ENCODE results near the gene CCDC170.
"Not testable (repeated sequence)": the region's sequence is repeated elsewhere in the genome, so short reads cannot be mapped to it uniquely, and the experiment has no call there.

CCDC170 gene

DNA sequence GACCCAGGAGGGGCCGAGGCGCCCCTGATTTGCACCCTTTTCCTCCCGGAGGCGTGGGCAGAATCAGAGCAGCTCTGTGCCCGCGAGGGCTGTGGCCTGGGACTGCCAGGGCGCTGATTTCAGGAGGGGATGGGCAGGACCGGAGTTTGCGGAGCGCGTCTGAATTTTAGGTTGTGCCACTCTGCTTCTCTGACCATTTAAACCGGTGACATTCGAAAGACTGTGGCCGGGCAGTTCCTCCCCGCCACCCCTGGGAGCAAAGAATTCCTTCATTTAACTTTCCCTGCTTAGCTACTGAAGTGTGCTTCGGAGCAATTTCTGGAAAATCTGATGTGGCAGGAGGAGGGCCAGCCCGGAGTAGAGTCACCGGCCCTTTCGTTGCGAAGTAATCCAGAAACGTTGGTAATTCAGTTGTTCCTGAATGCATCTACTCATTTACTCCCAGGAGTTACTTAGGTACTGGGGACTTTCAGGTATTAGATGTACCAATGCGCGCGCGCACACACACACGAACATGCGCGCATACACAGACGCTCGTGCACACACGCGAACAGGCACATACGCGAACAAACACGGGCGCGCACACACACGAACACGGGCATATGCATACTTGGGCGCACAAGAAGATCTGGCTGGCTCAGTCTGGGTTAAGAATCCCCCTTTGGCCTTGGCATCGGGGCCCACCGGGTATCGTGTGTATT lies 568 bp downstream of the CCDC170 start:
- DNase-seq = no peak

DNA sequence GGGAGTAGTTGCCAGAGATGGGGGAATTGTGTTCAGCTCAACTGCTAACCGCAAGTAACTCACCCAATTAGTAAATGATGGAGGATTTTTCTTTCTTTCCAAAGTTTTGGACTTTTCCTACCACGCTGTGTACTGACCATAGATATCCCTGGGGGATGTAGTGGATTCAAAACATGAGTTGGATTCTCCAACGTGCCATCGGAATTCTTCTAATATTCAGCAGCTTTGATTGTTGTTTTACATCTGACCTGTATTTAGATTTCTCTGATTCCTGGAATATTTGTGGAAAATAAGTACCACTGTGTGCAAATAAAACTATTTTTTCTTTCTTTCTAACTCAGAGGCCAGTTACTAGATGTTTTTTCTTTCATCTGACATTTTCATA lies 1.1 kb downstream of the CCDC170 start:
- DNase-seq = no peak

DNA sequence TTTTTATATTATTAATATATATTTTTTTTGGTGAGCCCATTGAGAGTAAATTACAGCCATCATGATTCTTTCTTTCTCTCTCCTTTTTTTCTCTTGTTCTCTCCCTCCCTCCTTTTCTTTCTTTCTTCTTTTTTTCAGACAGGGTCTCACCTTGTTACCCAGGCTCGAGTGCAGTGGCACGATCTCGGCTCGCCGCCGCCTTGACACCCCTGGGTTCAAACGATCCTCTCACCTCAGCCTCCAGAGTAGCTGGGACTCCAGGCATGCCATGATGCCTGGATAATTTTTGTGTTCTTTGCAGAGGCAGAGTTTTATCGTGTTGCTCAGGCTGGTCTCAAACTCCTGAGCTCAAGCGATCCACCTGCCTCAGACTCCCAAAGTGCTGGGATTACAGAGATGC lies 1.6 kb downstream of the CCDC170 start:
- no peak for DNase-seq

DNA sequence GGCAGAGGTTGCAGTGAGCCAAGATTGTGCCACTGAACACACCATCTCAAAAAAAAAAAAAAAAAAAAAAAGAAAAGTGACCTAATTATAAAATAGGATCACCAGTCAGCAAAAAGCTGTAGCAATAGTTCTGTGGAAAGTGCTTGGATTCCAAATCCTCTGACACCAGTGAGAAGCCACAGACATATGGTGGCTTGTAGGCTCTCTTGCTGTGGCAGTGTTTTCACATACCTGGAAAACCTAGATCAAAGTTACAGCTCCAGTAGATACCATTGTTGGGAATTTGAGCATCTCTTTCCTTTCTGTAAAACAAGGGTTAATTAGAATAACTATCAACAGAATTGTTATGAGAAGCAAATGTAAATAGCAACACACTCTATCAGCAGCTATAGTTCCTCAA lies 4.1 kb downstream of the CCDC170 start:
- DNase-seq = no peak

DNA sequence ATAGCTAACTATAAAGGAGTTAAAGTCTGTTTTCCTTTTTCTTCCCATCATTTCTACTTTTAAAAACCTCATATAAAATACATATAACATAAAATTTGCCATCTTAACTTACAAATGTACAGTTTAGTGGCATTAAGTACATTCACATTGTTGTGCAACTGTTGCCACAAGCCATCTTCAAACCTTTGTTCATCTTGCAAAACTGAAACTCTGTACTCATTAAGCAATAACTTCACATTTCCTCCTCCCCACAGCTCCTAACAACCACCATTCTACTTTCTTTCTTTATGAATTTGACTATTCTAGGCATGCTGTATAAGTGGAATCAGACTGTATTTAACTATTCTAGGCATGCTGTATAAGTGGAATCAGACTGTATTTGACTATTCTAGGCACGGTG lies 4.5 kb downstream of the CCDC170 start:
- DNase-seq = no peak

DNA sequence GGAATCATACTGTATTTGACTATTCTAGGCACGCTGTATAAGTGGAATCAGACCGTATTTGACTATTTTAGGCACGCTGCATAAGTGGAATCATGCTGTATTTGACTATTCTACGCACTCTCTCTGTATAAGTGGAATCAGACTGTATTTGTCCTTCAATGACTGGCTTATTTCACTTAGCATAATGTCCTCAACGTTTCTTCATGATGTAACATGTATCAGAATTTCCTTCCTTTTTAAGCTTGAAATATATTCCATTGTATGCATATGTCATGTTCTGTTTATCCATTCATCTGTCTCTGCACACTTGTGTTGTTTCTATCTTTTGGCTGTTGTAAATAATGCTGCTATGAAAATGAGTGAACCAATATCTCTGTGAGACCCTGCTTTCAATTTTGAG lies 5.7 kb downstream of the CCDC170 start:
- DNase-seq = no peak

DNA sequence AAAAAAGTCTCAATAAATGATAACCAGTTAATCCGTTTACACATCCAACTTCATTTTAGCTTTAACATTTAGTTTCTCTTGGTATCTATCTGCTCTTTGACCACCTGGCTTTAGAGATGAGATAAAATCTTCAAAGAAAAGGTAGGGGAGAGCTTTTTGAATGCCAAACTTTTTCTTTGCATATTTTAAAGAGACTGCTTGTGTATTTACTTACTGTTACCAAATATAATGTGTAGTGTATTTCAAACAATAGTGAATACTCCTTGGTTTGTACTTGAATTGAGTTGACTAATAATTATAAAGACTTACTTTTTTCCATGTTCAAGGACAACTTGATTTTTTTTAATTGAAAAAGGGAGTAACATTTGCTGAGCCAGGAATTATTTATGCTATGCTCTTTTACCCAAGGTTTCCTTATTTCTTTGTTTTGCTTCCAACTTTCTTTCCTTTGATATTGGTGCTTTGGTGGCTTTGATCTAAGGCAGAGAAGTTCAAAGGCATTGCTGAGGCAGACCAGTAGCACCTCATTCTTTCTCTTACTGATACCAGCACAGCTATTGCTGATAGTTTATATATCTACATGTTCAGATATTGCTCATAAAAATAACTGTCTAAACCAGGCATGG lies 7.8 kb downstream of the CCDC170 start:
- DNase-seq = no peak

DNA sequence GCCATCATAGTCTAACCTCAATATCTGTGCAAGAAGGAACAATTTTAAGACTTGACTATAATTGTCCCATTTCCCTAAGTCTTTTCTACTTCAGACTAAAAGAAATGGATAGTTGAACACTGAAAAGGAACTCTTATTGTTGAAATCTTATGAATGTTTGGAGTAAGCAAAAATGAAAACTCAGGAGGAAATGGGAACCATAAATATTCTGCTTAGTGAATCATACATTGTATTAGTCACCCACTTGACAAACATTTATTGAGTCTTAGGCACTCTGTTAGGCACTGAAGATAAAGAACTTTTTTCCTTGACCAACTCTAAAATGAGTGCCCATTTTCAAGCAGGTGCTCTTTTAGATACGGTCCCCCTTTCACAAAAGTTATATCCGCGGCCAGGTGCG lies 8.7 kb downstream of the CCDC170 start:
- DNase-seq = no peak

DNA sequence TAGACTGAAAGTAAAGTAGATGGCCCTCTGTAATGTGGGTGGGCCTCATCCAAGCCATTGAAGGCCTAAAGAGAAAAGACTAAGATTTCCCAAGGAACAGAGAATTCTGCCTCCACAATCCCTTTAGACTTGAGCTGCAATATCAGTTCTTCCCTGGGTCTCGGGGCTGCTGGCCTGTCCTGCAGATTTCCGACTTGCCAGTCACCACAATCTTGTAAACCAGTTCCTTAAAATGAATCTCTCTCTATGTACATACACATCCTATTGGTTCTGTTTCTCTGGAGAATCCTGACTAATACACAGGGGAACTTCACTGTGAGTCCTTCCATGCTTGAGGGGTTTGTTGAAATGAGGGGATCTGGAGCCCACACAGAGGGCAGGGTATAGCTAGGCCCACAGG lies 12.9 kb downstream of the CCDC170 start:
- no peak for DNase-seq

DNA sequence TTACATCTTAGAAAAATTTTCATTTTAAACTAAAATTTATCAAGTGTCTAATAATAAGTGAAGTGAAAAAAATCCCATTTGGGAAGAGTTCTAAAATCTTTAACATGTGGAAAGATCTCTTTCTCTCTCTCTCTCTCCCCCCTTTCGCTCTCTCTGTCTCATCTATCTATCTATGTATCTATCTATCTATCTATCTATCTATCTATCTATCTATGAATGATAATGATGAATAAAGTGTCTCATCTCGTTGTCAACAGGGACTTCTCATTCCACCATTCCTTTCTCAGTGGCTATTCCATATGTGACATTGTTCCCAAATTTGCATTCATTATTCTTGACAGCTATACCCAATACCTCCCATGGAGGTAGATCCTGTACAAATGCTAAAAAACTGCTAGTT lies 15.2 kb downstream of the CCDC170 start:
- no peak for DNase-seq

DNA sequence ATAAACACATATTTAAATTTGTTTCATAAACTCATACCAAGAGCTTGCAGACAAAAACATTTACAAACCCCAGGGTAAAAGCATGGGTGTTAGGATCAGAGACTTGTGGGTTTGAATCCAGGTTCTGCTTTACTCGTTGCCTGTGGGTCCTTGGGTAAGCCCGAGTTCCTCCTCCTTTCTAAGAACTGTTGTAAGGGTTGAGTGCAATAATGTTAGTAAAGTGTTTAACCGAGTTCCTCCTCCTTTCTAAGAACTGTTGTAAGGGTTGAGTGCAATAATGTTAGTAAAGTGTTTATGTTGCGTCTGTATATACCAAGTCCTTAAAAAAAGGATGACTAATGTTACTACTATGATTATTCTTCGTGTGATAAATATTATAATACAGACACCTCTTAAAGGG lies 18.7 kb downstream of the CCDC170 start:
- no peak for DNase-seq

DNA sequence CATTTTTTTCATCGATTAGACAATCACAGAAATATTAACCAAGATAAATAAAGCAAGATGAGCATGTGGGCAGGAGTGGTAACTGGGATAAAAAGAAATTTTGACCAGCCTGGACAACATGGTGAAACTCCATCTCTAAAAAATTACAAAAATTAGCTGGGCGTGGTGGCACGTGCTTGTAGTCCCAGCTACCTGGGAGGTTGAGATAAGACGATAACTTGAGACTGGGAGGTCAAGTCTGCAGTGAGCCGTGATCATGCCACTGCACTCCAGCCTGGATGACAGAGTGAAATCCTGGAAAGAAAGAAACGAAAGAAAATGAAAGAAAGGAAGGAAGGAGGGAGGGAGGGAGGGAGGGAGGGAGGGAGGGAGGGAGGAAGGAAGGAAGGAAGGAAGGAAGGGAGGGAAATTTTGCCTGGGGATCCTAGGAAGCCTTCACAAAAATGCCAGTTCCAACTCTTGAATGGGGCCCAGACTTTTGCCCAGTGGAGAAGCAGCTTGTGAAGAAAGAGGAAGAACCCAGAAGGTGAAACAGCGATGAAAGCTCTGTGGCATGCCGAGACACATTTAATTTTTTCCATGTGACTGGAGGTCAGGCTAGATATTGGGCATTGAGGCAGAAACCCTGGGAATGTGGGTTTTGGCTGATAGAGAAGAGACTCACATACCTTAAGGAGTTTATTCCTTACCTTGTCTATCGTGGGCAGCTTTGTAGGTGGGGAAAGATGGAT lies 20.3 kb downstream of the CCDC170 start:
- DNase-seq = no peak

DNA sequence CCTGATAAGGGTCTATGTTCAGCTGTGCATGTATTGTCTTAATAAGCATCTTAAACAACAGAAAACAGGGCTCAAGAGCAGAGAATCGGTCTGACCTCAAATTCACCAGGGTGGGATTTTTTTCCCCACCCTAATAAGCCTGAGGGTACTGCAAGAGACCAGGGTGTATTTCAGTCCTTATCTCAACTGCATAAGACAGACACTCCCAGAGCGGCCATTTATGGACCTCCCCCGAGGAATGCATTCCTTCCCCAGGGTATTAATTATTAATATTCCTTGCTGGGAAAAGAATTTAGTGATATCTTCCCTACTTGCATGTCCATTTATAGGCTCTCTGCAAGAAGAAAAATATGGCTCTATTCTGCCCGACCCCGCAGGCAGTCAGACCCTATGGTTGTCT lies 25.2 kb downstream of the CCDC170 start:
- not testable (repeated sequence) for DNase-seq

DNA sequence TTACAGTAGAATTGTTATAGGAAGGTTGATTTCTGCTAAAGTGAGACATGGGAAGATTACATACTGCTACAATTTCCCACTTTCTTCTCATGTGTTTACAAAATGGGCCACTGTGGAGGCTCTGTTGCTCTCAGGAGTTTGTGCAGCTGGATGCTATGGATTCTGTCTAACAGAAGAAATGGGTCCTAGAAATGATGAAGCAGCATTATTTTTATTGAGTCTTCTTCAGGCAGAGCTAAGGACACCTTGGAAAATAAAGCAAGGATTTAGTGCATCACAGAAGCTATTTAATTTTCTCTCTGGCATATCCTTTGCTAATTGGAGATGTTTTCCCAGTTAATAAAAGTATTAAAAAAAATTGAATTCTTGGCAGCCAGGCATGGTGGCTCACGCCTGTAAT lies 29.2 kb downstream of the CCDC170 start:
- no peak for DNase-seq

DNA sequence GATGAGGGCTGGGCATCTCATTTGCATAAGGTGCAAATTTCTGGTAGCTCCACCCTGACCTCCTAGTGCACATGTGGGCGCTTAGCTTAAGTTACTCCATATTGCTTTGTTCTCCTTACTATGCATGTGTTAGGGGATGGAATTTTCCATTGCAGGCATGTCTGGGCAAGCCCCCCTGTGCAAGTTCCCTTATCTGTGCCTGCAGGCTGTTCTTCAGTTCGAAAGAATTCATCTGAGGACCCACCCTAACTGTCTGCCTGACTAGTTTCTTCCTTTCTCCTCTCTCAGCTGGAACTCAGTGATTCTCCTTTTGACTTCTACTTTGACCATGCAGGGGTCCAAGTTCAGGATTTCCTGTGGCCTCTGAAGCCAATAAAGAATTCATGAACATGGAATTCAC lies 30.2 kb downstream of the CCDC170 start:
- no peak for DNase-seq

DNA sequence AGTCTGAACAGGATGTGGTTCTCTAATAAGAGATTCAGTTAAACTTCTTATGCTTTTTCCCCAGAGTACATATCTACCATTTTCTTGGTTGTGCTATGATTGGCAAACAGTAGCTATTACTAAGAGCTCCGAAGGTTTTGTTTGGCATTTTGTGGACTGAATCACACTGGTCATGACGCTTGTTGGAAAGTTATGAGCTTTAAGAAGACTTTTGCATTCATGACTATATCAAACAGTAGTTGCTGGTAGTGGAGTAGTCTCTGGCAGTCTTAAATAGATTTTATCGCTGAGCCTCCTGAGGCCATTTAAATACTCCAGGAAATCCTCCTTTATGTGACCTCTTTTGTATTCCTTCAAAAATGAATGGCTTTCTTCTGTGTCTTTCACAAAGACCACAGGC lies 40.8 kb downstream of the CCDC170 start:
- DNase-seq = no peak

DNA sequence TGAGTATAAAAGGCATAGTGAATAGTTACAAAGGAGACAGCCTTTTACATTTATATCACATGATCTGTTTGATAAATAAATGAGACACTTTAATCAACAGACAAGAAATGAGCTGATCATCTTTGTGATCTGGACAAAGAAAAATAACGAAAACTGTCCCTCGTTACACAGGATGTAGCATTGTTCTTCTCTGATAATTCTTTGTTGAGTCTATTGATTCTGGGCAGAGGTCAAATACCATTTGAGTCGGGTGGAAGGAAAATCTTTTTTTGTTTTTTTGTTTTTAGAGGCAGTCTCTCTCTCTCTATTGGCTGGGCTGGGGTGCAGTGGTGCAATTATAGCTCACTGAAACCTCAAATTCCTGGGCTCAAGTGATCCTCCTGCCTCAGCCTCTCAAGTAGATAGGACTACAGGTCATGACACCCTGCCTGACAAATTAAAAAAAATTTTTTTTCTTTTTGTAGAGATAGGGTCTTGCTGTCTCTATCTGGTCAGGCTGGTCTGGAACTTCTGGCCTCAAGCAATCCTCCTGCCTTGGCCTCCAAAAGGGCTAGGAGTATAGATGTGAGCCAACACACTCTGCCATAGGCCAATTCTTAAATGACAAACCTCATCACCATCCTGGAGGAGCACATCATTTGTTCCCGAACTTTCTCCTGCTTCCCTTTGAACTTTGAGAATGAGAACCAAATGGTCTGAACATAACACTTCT lies 41.8 kb downstream of the CCDC170 start:
- no peak for DNase-seq

DNA sequence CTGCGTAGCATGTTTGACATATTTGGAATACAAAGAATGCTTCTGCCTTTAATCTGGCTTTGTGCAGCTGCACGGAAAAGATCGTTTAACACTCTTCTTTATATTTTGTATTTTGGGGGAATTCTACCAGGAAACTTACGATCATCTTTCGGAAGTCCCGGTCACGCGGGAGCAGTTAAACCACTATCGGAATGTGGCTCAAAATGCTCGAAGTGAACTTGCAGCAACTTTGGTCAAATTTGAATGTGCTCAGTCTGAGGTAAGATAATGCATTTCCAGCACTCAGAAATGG lies 42.3 kb downstream of the CCDC170 start:
- DNase-seq = no peak

DNA sequence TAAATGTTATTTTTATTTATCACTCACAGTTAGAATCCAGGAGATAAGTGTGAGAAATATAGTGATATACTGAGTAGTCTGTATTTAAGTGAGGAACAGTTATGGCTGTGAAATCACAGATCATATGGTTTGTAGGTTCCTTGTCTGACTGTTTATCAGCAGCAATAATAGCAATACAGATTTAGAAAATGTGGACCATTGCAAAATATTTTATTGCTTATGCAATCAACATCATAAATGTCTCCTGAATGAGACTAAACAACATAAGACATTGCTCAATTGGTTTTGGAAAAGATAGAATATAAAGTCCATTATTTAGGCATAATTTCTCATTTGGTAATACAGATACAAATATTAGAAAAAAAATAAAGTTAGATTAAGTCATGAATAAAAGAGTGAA lies 43.7 kb downstream of the CCDC170 start:
- DNase-seq = no peak

DNA sequence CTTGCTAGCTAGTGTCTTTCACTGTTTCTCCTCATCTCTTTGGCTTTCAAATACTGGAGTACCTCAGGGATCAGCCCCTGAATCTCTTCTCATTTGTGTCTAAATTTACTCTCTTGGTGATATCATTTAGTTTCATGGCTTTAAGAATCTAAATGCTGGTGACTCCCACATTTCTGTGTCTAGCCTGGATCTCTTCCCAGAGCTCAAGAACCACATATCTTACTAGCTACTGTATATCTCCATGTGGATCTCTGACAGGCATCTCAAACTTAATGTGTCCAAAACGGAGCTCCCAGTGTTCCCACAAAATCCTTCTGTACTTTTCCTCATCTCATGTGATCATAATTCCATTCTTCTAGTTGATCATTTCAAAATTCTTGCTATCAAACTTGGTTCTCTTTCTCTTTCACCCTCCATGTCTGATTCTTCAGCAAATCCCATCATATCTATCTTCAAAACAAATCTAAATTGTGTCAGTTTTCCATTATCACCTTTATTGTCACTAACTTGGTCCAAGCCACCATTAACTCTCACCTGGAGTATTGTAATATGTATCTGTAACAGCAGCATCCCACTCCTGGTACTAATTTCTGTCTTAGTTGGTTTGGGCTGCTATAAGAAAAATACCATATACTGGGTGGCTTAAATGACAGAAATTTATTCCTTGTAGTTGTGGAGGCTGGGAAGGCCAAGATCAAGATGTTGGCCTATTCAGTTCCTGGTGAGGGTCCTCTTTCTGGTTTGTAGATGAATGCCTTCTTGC lies 45.9 kb downstream of the CCDC170 start:
- no peak for DNase-seq

DNA sequence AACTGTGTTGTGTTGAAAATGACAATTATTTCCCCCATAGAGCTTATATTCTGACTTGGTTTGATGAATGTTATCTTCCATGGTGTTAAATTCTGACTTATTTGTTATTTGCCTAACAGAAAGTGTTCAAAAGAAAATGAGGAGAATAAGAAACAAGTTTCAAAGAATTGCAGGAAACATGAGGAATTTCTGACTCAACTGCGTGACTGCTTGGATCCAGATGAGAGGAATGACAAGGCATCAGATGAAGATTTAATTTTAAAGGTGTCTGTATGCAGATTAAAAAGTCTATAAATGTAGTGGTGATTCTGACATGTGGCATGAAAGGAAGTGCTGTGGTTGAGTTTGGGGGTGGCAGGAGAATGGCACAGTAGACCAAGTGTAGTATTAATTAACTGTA lies 50.6 kb downstream of the CCDC170 start:
- DNase-seq = no peak

DNA sequence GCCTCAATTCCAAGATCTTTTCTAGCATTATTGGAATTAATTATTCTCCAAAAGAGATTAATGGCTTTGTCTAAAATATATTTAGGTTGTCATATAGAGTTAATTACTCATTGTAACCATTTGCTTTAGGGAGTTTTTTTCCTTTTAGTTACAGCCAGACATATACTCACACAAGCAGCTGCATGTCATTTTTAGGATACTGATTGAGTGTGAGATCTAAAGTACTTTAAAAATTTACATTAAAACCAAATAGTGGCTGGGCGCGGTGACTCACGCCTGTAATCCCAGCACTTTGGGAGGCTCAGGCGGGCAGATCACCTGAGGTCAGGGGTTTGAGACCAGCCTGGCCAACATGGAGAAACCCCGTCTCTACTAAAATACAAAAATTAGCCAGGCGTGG lies 51.1 kb downstream of the CCDC170 start:
- DNase-seq = not testable (repeated sequence)

DNA sequence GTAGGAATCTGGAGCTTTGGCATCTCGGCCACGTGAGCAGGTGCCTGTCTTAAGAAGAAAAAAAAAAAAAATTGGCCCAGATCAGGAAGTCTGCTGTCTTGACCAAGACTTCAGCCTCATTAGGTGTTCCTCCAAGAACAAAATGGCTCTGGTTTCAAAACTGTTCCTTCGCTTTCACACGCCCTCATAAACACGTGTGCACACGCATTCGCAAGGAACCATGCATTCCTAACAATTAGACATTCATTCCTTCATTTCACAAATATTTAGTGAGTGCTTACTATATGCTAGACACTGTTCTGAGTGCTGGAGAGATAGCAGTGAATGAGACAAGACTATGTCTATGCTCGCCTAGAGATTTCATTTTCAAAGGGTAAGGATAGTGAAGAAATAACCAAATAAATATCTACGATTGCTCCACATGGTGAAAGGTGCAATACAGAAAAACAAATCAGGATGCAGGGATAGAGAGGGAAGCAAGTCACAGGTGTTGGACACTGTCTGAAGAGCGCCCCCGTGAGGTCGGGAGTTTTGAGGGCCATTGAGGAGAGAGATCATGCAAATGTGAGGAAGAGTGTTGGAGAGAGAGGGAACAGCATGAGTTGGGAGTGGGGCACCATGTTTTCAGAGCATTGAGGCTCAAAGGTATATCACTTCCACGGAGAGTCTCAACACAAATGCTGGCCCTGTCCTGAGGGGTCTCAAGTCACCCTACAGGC lies 53.3 kb downstream of the CCDC170 start:
- DNase-seq = no peak

Measured in NCI-H446 treated with DMSO at 0.1 percent for 48 hours (cell line).